SK-MEL-5 (cell line): ENCODE data around the gene CD46. TPM values are rescaled to one million over a fixed set of nuclear protein-coding genes. Genes with fewer than 3 reads are reported as not detected.

Experiments used
- DNase-seq: peaks from one replicate; pipeline ENCODE4 v3.0.0-alpha.2; 2016; ENCODE audit warnings: low read depth, low spot score
- in situ Hi-C: cut with HindIII; loops from 2 replicates; pipeline ENCODE4 v1.10.0; 2016; ENCODE audit warnings: low sequenced_read_pairs, high pct_unique_total_duplicates, low pct_unique_long_range_greater_than_20kb
- total RNA-seq: library from RNA; depleted of rRNA; stranded (reverse); fragments of >200 nt; shearing (Covaris generic); gene quantifications from 2 replicates; pipeline ENCODE4 v1.2.3, GENCODE V29; 2014

Gene CD46
- total RNA-seq, 1 experiment from 2014 or later, result 60.4 TPM

DNA sequence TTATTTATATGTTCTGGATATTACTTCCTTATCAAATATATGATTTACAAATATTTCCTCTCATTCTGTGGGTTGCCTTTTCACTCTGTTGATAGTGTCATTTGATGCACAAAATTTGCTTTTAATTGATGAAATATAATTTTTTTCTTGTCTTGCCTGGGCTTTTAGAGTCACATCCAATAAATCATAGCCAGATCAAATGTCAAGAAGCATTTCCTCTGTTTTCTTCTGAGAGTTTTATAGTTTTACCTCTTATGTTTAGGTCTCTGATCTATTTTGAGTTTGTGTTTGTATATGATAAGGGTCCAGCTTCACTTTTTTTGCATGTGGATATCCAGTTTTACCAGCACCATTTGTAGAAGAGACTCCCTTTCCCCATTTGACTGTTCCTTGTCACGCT is 29.5 kb downstream of the CD46 start:
- DNase-seq, result no peak
- in situ Hi-C loops, result no loop called here

DNA sequence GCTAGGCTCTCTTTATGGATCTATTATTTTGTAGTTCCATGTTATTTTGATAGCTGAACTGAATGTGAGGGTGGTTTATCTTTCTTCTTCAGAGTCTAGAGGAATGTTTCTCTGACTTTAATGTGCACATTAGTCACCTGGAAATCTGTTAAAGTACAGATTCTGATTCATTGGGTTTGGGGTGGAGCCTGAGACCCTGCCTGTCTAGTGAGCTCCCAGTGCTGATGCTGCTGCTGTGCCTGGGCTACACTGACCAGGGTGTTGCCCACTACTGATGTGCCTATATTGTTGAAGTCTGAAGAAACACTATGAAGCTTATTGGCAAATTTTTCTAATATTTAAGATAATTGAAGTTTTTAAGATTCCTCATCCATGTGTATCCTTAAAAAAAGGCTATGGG is 35.9 kb downstream of the CD46 start:
- in situ Hi-C loops, result no loop called here

DNA sequence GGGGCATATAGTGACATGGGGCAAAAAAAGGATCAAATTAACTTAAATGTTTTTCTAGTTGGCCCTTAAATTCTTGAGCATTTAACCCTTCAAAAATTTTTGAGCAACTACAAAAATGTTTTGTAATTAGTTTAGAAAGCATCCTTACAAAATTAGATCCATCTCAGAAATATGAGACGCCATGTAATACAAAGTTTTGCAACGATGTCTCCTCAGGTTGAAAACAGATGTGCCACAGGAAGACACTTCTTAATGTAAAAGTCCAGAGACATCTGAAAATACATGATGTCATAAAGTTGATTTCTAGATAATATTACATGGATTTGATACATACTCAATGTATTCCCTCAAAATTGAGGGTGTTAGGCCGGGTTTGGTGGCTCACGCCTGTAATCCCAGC is 37.5 kb downstream of the CD46 start:
- DNase-seq, result no peak
- in situ Hi-C loops, result no loop called here

More for the DNA sequence above, 35.9 kb downstream of the CD46 start:
- no peak for DNase-seq

DNA sequence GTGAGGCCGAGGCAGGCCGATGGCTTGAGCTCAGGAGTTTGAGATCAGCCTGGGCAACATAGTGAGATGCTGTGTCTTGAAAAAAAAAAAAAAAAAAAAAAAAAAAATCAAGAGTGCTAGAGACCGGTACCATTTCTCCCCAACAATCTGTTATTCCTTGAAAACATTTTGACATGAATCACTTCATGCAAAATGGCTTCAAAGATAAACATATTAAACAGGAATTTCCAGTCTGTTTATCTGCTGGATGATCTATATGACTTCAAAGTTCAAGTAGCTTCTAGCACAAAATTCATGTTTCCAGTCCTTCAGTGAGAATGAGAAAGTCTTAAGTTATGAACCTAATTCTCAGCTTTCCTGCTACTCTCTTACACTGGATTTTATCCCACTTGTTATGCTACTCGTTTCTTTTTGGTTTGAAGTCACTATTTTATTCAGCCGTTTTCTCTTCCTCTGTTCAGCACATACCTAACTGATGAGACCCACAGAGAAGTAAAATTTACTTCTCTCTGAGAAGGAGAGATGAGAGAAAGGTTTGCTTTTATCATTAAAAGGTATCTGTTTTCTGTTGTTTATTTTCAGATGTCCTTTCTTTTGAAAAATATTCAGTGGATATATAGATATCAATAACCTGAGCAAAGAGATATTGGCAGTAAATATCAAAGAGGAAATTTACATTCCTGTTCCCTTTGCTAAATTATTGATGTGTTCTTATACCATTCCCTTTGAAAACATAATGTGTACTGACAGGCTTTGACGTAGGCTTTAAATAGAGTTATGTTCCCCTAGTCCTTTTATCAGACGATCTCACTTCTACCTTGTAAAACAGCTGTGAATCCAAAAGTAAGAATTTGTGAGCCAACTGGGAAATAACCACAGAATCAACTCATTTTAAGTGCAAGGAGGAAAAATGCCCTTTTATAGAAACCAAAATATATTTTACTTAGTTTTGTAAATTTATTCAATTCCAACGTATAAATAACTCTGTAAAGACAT is 38.2 kb downstream of the CD46 start:
- in situ Hi-C loops, result no loop called here
- DNase-seq, result no peak

DNA sequence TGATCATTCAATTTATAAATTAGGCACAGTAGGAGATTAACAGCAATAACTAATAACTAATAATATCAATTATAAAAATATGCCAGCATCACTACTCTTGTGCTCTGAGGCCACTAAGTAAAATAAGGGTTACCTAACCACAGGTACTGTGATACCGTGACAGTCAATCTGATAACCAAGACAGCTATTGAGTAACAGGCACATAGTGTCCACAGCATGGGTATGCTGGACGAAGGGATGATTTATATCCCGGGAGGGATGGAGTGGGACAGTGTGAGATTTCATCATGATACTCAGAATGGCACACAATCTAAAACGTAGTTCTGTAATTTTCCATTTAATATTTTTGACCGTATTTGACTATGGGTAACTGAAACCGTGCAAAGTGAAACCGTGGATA is 39.4 kb downstream of the CD46 start:
- in situ Hi-C loops, result no loop called here
- DNase-seq, result no peak

DNA sequence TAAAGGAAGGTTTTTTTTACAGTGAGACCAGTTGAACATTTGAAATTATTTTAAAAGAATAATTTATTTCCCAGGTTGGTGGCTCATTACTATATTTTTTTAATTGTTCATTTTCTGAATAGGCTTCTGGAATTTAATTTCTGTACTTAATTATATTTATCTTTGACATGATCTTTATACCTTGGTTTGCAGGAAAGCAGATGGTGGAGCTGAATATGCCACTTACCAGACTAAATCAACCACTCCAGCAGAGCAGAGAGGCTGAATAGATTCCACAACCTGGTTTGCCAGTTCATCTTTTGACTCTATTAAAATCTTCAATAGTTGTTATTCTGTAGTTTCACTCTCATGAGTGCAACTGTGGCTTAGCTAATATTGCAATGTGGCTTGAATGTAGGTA is 41.5 kb downstream of the CD46 start:
- DNase-seq, result no peak
- in situ Hi-C loops, result no loop called here

DNA sequence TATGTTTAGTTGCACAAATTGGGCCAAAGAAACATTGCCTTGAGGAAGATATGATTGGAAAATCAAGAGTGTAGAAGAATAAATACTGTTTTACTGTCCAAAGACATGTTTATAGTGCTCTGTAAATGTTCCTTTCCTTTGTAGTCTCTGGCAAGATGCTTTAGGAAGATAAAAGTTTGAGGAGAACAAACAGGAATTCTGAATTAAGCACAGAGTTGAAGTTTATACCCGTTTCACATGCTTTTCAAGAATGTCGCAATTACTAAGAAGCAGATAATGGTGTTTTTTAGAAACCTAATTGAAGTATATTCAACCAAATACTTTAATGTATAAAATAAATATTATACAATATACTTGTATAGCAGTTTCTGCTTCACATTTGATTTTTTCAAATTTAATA is 43.0 kb downstream of the CD46 start:
- no peak for DNase-seq
- in situ Hi-C loops, result no loop called here

DNA sequence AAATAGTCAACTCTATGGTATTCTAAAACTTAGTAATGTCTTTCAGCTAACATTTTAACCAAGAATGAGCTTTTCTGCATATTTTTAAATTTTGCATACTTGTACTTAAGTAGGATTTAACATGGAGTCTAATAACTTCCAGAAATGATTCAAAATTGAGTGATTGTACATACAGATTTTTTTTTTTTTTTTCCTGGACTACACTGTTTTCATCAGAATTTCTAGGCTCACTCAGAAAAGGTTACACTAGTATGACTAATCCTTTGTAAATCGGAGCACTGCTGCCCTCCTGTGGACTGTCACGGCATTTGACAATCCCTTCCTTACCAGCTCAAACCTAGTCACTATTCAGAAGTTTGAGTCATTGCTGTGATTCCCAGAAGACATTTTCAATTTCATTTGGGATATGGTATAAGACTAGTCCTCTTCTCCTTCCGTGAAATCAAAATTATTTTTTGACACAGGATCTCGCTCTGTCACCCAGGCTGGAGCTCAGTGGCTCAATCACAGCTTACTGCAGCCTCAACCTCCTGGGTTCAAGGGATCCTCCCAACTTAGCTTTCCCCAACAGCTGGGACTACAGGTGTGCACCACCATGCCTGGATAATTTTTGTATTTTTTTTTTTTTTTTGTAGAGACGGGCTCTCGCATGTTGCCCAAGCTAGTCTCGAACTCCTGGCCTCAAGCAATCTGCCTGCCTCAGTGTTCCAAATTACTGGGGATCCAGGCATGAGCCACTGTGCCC is 45.5 kb downstream of the CD46 start:
- in situ Hi-C loops, result no loop called here
- peak; percentile 87 for DNase-seq

DNA sequence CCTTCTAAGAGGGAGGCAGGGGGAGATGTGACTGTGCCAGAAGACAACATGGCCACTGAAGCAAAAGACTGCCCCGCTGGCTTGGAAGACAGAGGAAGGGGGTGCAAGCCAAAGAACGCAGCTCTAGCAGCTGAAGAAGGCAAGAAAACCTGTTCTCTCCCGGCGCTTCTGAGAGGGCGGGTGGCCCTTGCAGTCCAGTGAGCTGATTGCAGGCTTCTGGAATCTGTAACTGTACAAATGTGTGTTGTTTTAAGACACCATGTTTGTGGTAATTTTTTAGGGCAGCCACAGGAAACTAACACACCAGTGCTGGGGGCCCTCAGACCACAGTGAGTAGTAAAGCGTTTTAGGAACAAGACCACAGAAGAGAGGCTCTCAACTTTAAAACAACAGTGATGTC is 47.0 kb downstream of the CD46 start:
- in situ Hi-C loops, result no loop called here

DNA sequence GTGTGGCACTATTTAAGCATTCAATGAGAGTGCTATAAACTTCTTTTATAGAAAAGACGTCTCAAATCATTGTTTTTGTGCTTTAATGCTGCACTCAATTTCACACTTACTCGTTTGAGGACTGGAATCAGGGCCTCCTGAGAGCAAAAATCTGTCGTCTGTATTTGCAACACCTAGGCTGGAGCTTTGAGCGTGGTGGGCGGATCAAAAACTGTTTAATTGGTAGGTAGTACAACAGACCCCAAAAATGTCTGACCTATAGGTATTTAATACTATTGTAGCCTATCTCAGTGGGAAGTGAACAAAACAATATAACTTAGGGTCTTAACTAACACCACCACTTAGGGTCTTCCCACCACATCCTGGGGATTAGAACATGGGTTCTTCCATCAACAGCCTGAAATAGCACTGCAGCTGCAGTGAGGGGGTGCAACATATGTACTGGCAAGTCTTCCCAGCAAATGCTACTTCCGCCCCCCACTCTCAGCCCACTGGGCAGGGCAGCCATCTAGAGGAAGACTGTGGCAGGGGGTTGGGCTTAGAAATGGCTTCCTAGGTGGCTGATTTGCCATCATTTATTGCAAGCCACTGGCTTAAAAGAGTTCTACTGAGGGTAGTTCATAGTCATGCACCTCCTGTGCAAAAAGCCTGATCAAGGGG is 48.3 kb downstream of the CD46 start:
- in situ Hi-C loops, result no loop called here
- DNase-seq, result no peak

More for the DNA sequence above, 47.0 kb downstream of the CD46 start:
- DNase-seq, result no peak

DNA sequence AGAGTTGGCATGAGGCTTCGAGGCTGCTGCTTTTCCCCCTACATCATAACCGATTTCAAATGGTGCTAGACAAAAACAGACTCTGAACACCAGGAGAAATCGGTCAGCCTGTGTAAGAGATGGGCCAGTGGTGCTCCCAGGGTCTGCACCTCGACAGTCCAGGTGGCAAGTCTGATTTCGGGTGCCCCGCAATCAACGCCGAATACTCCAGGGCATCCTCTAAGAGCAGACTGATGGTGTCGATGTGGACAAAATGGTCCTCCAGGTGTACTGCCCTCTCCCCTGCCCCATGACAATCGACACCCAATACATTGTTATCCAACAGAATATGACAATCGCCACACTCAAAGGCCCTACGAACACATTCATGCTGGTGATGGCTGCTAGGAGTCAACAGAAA is 50.0 kb downstream of the CD46 start:
- no peak for DNase-seq
- in situ Hi-C loops, result no loop called here

DNA sequence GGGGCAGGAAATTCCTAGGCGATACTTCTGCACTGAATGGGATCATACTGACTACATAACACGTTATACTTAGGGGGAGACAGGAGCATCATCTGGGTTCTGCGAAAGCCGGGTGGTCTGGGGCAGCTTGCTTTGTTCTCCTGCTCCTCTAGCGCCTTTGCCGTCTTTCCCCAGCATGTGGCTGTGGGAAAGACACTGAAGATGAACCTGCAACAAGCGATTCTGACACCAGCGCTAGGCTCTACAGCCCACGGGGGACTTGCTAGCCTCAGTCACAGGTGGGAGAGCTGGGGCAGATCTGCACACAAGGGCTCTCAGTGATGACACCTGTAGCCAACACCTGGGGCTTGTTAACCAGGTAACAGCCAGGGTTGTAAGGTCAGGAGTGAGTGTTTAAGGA is 51.8 kb downstream of the CD46 start:
- DNase-seq, result no peak

DNA sequence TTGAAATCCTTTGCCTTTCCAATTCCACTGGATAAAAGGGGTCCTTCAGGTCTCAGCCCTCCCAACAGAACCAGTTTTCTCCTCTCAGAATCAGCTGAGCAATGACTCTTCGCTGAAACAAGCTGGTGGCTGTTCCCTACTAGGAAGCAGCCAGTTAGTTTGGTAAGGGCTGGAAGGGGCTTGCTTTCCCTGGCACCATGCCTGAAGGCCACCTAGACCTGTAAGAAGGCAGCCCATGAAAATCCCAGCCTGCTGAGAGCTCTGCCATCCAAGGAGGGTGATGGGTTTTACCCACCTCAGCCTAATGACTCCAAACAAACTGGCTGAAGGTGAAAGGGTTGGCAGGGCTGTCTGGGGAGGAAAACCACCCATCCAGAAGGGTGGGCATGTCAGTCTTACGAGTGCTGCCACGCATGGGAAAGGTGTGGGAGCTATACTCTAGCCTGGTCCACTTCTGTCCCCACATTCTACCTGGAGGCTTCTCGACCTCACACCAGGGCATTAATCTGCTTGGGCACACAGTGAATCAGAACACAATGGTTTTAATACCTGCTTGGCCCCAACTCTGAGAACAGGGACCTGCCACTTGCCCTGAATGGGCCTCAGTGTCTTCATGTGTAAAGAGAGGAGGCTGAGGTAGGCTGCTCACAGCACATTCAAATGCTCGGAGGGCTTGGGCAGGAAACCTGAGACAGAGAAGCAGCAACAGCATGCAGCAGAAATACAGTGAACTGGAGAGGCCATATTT is 53.0 kb downstream of the CD46 start:
- DNase-seq, result no peak
- in situ Hi-C loops, result no loop called here

More for the DNA sequence above, 51.8 kb downstream of the CD46 start:
- in situ Hi-C loops, result no loop called here

DNA sequence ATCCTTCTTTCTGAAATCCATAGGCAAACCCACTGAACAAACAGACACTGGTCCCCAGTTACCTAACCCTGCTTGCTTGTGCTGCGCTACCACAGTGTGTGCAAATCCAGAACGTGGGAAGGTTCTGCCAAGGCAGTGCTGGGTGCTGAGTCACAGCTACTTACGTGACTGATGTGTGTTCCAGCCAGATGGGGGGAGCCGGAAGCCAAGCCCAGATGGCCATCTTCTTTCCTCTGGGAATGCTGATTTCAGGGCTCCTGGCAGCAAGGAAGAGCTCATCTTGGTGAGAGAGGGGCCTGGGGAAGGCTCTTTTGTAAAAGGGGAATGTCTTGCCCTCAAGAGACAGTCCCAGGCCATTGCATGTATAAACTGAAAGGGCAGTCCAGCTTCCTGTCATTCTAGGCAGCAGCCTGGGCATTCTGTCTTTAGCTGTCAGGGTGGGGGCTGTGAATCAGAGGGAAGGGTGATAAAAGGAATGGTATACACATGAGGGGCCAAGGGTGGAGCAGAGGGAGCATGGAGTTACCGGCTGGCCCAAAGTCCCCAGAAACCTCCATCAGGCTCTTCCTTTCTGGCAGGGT is 54.1 kb downstream of the CD46 start:
- no peak for DNase-seq
- in situ Hi-C loops, result no loop called here

DNA sequence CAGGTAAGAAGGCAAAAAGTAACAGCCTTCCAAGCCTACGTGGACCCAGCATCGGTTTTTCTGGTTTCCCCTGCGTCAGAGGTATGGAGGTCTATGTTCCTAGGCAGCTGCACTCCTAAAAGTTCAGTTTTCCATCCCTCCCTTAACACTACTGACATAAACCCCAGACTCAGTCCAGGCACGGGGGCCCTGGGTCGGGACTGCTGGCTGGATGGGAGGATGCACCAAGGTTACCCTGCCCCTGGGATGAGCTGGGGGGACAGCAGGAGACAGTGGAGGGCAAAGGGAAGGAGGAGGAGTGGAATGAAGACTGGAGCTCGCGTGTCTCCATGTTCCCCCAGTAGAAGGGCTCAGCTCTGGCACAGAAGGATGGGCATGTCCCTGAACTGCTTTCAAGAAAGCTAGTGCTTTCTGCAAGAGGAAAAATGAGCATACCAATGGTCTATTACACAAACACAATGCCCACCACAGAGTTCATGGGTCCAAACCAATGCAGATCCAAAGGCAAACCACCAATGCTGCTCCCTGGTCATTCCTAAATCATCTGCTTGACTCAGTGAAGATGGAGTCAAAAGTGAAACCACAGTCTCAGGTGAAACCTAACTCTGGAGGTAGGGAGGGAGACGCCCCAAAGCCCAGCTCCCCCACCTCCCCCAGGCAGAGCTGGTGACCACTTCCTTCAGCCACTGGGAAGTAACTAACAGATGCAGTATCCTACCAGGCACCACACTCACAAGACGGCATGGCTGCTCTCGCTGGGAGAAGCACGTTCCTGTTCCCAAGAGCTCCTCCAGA is 54.9 kb downstream of the CD46 start:
- in situ Hi-C loops, result no loop called here
- no peak for DNase-seq

DNA sequence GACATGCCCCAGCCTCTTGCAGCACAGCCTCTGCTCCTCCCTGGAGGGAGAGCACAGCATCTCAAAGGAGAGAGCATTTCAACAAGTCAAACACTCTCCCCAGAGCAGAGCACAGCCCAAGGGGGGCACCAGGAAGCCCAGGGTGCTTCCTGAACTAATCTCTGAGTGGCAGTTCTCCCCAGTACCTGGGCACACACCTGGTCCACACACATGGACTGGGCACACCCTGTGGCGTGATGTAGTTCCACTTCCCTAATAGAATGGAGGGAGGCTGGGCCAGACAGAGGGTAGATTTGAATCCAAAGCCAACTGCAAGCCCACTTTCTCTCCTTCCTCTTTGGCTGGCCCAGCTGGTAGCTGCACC is 55.5 kb downstream of the CD46 start:
- in situ Hi-C loops, result no loop called here
- DNase-seq, result no peak
